Kidney tubule cell (primary cell): ENCODE results near the gene PTPMT1.
"Not testable (repeated sequence)": the region's sequence is repeated elsewhere in the genome, so short reads cannot be mapped to it uniquely, and the experiment has no call there.

Source experiments
- DNase-seq: peaks from one replicate; pipeline ENCODE4 v3.0.0-alpha.2; 2018; ENCODE audit warnings: low spot score

Gene PTPMT1

GRCh38 chr11:47550288-47551047 is 14.9 kb upstream of the PTPMT1 start:
- peak; percentile 51 for DNase-seq

DNA sequence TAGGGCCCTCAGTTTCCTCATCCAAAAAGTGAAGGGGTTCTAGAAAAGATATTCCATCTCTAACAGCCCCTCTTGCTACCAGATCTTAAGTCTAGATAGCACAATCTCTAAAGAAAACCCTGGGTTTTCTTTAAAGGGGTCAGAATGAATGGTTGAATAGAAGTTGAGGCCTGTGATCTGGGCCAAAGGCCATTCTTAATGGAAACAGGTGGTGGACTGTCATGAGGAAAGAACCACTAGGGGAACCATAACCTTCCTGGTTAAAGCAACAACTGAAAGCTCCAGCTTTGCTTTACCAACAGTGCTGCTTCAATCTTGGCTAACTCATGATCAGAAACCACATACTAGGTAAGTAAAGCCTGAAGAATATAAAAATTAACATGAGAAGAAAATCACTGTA is 14.3 kb upstream of the PTPMT1 start:
- DNase-seq, result peak; percentile 51

- DNase-seq, result peak; percentile 59
Measured at GRCh38 chr11:47552056-47552565, 13.3 kb upstream of the PTPMT1 start.

DNA sequence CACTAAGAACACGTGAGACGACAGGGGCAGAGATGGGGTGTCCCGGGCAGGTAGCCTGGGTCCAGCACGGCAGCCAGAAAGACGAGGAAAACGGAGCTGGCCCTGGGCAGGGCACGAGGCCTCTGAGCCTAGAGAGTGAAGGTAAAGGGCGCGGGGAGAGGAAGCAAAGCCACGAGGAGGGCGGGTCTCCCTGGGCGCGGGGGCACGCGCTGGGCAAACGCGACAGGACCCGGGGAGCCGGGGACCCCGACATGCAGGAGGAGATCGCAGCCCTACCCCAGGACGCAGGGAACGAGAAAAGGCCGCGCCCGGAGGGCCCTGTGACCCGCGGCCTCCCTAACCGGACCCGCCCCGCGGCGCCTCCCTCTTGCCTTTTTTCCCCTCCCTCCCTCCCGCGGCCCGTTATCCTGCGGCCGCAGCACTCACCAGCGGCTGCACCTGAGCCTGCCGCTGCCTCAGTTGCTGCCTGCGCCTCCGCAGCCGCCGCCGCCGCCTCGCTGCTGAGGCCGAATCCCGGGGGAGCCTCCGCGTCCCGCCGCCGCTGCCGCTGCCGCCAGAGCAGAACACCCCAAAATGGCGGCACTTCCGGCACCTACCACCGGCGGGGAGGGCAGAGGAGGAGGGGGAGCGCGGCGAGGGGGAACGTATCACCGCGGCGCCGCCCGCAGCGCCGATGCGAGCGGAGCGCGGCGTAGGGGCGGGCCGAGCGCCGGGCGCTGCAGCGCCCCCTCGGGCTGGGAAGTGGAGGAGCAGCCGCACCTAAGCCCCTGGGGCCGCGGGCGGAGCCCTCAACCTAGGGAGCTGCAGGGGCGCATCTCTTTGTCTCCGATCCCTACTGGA is 12.6 kb upstream of the PTPMT1 start, which contains the start of gene CELF1:
CELF1 (minus strand) TSS at position 567 of the 840 bp plus-strand sequence. CDS start 53,609 bp downstream, outside the sequence.
- DNase-seq, result peak; percentile 92

DNA sequence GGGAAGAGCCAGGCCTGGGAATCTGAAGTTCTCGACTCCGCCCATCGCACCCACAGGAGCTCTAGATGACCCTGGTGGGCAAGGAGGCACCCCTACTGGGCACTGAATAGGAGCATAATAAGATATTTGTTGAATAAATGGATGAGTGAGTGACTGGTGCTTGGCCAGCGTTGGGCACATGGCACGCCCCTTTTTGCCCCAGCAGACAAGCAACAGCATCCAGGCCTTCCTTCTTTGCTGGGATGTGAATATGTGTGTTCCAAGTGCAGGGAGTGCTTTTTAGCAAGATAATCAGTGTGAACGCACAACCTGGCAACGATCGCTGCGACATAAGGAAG is 12.0 kb upstream of the PTPMT1 start:
- DNase-seq, result no peak

GRCh38 chr11:47557004-47557403 is 8.4 kb upstream of the PTPMT1 start:
- DNase-seq, result not testable (repeated sequence)

DNA sequence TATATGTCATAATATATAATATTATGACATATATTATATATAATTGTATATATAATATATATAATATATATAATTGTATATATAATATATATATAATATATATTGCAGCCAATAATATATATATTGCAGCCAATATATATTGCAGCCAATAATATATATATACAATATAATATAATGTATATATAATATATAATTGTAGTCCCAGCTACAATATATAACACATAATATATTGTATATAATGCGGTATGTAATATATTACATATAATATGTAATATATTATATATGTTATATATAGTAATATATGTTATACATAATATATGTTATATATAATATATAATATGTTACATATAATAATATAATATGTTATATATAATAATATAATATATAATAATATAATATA is 6.7 kb upstream of the PTPMT1 start:
- no peak for DNase-seq

DNA sequence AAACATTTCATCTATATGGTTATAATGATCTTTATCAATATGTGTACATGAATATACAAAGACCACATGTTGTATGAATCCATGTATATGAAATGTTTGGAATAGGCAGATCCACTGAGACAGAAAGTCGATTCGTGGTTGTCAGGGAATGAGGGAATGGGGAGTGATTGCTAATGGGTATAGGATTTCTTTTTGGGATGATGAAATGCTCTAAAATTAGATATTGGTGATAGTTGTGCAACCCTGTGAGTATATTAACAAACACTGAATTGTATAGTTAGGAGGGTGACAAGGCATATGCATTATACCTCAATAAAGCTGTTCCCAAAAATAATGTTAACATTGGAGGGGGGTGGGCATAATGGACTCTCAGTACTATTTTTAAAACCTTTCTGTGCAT is 5.0 kb upstream of the PTPMT1 start:
- DNase-seq, result no peak

GRCh38 chr11:47562393-47562792 is 3.0 kb upstream of the PTPMT1 start:
- DNase-seq, result not testable (repeated sequence)

GRCh38 chr11:47564366-47564765 is 1.0 kb upstream of the PTPMT1 start:
- DNase-seq, result not testable (repeated sequence)

GRCh38 chr11:47564933-47565339 is 463 bp upstream of the PTPMT1 start:
- no peak for DNase-seq

DNA sequence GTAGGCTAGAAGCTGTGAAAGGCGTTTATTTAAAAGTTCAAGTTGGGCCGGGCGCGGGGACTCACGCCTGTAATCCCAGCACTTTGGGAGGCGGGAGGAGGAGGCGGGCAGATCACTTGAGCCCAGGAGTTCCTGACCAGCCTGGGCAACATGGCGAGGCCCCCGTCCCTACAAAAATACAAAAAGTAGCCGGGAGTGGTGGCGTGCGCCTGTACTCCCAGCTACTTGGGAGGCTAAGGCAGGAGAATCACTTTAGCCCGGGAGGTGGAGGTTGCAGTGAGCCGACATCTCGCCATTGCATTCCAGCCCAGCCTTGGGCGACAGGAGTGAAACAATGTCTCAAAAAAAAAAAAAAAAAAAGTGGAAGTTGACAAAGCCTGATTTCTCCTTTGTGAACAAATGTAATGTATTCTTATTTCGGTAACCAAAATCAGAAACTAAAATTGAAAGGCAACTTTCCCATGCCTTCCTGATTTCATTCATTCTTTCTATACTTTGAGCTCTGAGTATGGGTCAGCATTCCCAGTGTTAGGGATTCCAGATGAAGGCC is 825 bp downstream of the PTPMT1 start:
- DNase-seq, result peak; percentile 33

GRCh38 chr11:47569646-47570045 is 4.2 kb downstream of the PTPMT1 start:
- no peak for DNase-seq

GRCh38 chr11:47570651-47571356 is 5.4 kb downstream of the PTPMT1 start:
- no peak for DNase-seq

GRCh38 chr11:47571357-47571729 is 5.9 kb downstream of the PTPMT1 start:
- no peak for DNase-seq

DNA sequence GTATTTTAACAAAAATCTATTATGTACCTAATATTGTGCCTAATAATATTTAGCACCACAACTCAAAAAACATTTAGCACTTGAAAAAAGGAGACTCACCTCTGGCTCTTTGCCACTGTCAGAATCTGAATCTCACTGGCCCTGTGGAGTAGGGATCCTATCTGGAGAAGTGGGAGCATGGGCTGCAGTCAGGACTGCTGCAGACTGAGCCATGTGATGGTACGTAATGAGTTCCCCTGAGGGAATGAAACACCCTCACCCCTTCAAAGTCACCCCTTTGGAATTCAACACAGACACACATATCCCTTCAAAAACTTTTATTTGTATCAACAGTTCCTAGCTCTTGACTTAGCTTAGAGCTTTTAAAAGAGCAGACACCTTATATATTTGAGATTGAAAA is 6.5 kb downstream of the PTPMT1 start:
- peak; percentile 20 for DNase-seq

- DNase-seq, result no peak
Measured at GRCh38 chr11:47572715-47573255, 7.4 kb downstream of the PTPMT1 start.

GRCh38 chr11:47573321-47573720 is 7.9 kb downstream of the PTPMT1 start:
- no peak for DNase-seq

- no peak for DNase-seq
Measured at GRCh38 chr11:47577460-47578041, 12.2 kb downstream of the PTPMT1 start.

DNA sequence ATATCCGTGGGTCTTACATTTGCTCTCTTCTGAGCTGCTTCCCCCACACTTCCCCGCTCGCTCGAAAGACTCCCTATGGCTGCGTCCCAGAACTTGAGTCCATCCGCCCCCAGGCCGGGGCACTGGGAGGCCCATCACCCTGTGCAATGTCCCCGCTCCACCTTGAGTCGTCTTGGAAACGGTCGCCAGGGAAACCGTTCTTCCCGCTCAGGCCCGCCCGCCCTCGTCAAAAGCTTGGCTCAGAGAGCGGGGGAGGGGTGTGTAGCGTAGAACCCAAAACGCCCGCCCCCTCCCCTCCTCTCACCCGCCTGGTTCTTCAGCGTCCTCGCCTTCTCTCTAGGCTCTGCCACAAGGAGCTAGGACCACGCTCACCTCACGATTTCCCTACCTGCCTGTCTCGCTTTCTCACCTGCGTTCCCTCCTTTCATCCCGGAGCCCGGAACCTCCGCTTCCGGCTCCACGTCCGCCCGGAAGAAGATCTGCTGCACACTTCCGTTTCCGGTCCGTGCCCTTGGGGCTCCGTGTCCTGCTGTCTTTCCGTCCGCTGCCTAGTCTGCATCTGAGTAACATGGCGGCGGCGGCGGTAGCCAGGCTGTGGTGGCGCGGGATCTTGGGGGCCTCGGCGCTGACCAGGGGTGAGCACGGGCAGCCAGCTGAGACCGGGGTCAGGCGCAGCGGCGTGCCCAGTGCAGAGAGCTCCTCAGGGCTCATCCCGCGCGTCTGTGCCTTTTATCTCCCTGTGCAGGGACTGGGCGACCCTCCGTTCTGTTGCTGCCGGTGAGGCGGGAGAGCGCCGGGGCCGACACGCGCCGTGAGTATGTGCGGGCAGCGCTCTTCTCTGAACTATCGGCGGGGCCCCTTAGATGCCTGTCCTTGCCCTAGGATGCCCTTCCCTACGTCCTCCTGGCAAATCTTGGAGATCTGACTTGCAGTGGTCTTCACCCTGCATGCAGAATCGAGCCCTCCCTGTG is 13.4 kb downstream of the PTPMT1 start, which contains the start of the genes KBTBD4 and NDUFS3:
KBTBD4 (minus strand) TSS at position 447 of the 971 bp plus-strand sequence; CDS start at position 428, 19 bp downstream.
NDUFS3 (plus strand) TSS at position 551 of the 971 bp plus-strand sequence; CDS start at position 569, 18 bp downstream.
- DNase-seq, result peak; percentile 89
